Activated T-cell treated with anti-CD3 and anti-CD28 coated beads for 48 hours (primary cell): ENCODE results near the gene RACGAP1.
A peak's percentile ranks its signal among the peaks of the same experiment; 100 is the strongest.

Experiments
- DNase-seq: peaks from one replicate; pipeline ENCODE4 v3.0.0-alpha.2; 2020; ENCODE audit warnings: low read depth

The RACGAP1 gene

DNA sequence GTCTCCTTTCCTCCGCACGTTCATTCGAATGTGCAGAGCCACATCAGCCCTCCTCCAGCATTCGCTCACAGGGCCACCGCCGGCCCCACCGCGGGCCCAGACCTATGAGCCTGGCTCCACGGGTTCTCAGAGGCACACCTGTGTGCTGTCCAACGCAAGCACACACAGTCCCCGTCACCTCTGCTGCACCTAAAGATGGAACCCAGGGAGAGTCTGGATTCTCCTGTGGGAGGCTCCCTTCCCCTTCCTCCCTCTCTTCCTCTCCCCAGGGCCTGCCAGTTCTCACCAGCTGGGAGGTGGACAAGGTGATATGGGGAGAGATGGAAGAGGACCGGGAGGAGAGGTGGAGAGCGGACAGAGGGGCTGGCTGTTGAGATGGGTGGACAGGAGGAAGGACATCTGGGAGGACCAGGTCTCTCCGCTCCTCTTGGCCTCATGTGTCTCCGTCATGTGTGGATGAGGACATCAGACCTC, 57.5 kb downstream of the RACGAP1 start:
- DNase-seq: no peak

DNA sequence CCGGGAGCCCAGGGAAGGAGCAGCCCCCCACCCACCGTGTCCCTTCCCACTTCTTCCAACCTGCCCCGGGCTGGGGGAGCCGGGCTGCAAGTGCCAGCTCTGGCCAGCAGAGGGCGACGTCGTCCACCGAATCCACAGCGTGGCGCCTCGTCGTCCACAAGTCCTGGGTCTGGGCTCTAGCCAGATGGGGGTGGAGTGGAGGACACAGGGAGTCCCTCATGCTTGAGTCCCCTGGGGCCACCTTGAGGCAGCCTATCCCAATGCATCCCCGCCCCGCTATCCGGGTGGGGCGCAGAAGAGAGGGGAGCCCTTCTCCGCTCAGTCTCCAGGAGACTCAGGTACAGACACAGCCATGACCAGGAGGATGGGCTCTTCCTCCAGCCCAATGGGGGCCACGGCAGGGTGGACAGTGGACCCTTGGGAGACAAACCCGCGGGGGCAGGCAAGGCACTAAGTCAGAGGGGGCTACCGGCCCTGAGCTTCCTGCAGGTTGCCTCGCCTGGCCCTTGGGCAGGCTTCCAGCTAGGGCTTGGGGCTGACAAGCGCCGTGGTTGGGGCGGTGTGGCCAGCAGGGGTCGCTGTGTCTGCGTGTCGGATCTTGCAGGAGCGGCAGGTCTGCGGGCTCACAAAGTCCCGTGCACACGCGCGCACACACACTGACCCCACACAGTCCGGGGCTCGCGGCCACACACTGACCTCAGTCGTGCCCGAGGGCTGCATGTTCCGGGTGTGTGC, 58.1 kb downstream of the RACGAP1 start:
- peak; percentile 89 for DNase-seq

DNA sequence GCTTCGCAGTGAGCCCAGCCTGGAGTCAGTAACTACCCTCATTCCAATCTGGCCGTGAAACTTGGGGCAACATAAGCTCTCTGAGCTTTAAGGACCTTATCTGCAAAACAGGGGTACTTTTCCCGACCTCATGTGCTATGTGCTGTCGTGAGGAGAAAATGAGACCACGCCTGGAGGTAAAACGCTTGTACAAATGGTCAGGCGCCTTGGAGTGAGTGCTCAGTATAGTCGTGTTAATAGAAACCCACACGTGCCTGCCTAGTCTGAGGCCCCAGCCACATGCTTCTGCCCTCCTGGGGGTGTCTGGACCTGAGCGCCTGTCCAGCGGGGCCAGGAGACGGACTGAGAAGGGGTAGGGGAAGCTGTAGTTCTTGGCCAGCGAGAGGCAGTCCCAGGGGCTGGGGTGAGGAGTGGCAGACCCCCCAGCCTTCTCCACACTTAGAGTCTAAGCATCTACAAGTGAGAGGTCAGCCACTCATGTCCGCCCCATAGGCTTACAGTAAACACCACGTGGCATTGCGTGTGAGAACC, 58.7 kb downstream of the RACGAP1 start:
- DNase-seq: no peak

DNA sequence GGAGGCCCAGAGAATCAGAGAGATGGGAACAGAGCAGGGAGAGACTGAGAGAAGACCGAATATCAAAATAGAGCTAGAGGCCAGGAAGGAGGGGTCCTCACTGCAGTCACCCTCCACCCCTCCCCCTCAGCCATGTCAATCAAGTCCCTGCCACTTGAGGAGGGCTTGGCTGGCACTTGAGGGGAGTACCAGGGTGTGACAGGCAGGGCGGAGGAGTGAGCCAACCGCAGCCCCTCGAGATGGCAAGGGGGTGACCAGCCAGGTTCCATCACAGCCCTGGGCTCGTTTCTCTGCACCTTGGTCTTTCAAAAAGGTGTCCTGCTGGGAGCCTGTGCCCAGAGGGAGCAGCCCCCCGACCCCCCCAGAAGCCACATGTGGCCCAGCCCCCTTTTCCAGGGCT, 59.5 kb downstream of the RACGAP1 start:
- DNase-seq: no peak

DNA sequence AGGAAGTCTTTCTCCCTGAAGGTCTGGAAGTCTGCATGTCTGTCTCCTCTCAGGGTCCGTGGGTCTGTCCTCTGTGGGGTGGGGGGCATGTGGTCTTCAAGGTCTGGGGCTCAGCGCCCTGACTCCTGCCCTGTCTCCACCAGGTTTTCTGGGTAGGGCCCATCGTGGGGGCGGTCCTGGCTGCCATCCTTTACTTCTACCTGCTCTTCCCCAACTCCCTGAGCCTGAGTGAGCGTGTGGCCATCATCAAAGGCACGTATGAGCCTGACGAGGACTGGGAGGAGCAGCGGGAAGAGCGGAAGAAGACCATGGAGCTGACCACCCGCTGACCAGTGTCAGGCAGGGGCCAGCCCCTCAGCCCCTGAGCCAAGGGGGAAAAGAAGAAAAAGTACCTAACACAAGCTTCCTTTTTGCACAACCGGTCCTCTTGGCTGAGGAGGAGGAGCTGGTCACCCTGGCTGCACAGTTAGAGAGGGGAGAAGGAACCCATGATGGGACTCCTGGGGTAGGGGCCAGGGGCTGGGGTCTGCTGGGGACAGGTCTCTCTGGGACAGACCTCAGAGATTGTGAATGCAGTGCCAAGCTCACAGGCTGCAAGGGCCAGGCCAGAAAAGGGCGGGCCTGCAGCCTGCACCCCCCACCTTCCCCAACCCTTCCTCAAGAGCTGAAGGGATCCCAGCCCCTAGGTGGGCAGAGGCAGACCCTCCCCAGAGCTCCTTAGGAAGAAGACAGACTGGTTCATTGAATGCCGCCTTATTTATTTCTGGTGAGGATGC, 60.3 kb downstream of the RACGAP1 start:
- no peak for DNase-seq

DNA sequence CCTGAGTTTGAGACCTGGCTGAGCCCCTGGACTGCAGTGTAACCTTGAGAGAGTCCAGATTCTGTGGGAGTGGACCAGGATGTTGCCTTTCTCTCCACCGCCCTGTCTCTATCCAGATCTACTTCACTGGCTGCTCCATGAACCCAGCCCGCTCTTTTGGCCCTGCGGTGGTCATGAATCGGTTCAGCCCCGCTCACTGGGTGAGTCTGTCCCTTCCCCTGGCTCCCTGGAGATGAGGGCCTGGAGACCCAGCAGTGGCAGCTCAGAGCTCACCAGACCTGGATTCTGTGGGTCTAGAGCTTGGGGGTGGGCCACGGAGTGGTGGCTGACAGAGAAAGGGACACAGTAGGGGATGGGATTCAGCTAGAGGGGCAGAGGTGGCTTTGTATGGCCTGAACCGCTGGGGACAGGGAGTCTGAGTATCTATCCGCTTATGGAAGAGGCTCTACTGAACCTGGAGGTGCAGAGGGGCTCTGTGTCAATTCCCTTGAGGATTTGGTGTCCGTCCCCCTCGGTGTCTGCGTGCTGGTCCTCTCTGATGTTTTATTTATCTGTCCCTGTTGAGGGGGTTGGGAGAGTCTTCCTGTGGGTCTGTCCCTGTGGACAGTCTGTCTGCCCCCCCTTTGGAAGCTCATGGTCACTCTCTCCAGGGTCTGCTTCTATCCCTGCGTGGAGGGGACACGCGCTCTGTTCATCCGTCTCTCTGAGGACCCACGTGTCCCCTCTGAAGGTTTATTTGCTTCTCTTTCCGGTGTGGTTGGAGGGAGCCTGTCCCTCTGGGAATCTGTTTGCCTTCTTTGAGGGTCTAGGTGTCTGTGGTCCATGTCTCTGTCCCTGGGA, 61.1 kb downstream of the RACGAP1 start:
- no peak for DNase-seq

DNA sequence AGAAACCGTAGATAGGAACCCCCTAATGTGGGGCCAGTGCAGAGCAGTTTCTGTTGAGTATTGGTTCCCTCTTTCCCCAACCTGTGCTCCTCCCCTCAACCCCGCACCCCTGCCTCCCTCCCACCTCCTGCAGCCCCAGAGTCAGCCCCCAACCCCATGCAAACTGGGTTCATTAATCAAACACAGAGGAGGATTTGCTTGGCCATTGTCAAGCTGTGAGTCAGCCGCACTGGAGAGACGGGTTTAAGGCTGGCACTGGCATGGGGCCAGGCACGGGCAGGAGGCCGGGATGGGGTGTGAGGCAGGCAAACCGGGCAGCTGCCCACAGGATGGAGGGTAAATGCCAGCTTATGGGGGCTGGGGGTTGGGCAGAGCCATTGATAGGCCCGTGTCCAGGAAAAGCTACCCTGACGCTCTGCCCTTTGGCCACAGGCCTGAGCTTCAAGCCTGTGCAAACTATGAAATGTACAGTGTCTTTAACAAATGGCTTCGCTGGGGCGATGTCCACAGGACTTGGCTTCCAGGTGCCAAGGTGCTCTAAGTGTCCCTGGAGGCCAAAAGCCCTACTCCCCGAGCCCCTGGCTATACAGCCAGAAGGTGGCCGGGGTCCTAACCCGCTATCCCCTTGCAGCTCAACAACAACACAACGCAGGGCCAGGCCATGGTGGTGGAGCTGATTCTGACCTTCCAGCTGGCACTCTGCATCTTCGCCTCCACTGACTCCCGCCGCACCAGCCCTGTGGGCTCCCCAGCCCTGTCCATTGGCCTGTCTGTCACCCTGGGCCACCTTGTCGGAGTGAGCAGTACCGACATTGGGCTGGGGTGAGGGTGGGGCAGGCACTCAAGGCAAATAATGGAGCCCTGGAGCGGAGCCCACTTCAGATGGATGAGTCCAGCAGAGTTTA, 62.2 kb downstream of the RACGAP1 start:
- DNase-seq: no peak

DNA sequence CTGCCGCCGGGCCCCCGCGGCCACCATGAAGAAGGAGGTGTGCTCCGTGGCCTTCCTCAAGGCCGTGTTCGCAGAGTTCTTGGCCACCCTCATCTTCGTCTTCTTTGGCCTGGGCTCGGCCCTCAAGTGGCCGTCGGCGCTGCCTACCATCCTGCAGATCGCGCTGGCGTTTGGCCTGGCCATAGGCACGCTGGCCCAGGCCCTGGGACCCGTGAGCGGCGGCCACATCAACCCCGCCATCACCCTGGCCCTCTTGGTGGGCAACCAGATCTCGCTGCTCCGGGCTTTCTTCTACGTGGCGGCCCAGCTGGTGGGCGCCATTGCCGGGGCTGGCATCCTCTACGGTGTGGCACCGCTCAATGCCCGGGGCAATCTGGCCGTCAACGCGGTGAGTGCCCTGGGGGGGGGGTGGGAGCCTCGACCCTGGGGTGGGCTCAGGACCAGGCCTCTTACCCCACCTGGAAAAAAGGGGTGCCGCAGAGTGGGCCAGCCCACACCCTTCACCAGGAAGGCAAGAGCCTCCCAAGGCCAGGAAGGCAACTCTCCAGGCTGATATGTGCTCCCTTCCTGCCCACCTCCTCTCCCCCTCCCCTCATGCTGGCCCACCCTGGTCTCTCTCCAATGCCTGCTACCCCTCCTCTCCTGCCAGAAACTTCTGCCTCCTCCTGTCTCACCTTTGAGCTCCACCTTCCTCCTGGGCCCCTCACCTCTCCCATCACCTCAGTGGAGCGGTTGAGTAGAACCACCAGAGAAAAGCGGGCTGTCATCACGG, 63.1 kb downstream of the RACGAP1 start:
- DNase-seq: no peak

DNA sequence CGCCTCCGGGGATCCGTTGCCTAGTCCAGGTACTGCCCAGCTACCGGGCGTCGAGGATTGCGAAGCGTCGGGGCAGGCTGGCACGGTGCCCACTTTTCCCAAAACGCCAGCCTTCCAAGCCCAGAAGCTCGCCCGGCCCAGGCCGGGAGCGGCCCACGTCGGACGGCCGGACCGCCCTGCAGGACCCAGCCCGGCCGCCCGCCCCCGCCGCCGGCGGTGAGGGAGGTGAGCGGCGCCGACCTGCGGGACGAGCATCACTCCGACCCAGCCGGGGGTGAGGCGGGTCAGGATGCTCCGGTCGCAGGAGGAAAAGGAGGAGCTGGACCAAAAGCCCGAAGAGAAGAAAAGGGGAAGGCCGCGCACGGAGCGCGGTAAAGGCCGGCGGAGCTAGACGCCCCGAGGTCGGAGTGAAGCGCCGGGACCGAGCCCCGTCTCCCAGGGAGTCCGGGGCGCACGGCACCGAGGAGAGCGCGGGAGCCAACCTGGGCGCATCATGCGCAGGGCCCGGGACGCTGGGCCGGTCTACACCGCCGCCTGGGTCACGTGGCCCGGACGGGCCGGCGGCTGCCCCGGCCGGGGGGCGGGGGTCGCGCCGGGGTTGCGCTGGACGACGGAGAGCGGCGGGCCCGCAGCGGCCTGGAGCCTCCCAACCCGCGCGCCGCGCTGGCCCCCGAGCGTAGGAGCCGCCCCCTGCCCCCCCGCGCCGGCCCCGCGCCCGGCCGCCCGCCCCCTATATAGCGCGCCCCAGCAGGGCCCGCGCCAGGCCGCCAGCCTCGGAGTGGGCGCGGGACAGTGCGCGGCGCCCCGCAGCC, 64.0 kb downstream of the RACGAP1 start, which contains the start of gene AQP5:
TSS of gene AQP5 (plus strand) at position 762 of the 812 bp plus-strand sequence. CDS start 146 bp downstream, outside the sequence.
- no peak for DNase-seq

DNA sequence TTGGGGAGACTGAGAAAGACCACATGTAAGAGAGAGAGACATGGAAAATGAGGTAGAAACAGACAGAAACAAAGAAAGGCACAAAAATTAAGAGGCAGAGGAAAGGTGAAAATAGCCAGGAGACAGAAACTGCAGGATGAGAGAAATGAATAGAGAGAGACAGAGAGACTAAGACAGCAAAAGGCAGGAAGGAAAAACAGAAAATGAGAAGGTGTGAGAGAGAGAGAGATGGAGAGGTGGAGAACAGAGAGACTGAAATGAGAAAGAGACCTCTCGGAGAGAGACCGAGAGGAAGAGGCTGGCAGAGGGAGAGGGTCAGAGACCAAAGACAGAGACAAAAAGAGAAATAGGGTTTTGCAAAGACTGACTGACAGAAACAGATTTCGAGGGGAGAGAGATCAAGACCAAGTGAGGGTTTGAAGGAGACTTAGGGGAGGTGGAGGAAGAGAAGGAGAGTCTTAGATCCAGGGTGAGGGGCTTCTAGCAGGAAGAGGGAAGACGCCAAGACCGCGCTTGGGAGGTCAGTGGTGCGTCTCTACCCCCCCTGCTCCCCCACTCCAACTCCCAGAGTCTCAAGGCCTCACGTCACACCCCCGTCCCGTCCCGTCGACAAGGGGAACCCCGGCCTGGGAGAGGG, 64.7 kb downstream of the RACGAP1 start:
- DNase-seq: no peak

DNA sequence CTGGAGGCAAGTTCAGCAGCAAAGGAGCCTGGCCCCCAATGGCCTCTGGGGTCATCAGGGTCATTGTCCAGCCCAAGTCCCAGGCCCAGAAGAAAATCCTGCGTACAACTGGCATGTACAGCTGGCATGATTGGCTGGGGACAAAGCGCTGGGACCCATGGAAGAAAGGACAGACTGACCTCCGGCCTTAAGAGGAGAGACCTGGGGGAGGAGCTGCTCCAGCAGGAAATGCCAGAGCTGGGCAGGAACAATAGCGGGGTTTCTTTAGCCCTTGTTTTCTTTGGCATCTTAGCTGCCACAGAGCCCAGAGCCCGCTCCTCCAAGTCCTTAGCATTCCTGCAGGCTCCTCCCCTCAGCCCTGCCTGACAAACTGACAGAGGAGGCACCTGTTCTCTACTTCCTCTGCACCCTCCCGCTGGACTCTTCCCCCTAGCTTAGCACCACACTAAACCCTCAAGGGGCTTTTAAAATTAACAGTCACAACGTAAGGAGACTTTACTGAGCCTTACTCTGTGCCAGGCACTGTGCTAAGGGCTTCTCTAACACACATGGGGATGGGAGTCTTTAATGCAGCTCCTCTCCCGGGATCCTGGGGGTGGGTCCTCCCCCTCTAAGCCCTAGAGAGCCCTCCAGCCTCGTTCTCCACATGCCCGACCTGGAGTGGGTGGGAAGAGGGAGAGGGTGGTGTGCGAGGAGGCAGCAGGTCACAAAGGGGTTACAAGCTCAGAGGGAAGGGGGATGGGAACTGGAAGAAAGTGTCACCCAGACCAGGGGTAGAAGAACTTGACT, 65.4 kb downstream of the RACGAP1 start:
- DNase-seq: no peak

DNA sequence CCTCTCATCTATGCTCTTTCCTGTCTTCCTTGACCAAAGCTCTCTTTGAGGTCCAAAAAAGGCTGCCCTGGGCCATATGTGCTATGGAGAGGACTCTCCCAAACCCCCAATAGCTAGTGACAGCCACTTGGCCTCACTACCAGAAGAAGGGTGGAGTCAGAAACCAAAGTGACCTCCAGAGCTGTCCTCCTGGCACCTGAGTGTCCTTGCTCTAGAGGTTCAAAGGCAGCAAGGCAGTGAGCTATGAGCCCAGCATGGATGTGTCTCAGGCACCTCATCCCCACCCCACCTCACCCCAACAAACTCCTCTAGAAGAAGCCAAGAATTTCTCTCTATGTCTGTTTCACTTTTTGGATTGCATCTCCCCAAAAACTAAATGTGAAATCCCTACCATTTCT, 67.7 kb downstream of the RACGAP1 start:
- no peak for DNase-seq

DNA sequence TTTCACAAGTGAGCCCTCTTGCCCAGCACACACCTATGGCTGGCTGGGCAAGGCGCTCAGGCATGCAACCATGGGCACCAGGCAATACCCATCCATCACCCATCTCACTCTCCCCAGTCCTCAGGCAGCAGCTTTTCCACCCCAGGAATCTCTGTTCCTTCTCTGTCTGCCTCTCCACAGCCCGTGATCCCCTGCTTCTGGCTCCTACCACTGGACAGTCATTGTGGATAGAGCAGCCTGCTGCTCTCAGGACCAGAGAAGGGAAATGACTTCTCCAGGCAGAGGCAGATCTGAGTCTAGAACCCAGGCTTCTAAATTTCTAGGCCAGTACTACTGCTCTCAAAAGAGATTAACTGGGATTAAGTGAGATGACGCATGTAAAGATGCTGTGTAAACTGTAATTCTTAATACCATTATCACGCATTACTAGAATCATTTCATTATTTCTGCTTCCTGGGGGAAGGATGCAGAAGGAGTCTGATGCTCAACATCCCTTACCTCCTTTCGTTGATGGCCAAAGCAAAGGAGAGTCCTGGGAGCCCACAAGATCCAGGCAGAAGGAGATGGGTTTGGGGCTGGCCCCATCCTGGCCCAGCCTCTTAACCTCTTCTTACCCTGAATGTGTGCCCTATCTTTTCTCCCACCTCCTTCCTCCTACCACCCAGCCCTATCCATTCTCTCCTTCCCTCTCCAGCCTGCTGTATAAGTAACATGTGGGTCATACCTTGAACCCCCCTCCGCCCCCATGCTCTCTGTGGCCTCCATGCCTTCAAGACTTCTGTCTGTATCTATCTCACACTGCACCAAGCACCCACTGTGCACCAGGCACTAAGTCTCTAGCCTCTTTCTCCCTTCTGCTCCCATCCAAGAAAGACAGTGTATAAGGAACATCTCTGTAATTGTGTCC, 68.4 kb downstream of the RACGAP1 start:
- DNase-seq: no peak

DNA sequence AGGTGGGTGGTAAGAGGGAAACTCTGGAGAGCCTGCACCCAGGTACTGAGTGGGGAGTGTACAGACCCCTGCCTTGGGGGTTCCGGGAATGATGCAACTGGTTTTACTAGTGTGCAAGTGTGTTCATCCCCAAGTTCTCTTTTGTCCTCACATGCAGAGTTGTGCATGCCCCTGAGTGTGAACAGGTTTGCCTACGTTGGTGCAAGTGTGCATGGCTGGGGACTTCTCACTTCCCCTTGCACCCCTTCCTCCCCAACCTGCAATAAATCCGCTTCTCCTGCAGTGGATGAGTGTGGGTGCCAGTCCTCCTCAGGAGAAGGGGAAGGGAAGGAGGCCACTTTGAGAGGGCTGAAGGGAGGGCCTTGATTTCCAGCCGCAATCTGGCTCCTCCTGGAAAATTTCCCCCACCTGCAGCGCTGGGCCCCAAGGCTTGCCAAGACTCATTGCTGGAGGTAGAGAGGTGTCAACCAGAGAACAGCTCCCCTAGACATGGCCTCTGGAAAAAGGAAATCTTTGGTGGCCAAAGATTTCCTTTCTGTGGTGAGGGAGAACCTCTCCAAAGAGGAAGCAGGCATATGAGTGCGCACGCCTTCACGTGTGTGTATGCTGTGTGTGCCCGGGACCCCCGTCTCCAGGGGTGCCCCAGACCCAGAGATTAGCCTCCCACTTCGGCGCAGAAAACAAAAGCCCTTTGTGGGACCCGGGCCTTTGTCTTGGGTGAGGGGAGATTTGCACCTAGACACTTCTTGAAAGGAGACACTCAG, 69.2 kb downstream of the RACGAP1 start:
- no peak for DNase-seq

DNA sequence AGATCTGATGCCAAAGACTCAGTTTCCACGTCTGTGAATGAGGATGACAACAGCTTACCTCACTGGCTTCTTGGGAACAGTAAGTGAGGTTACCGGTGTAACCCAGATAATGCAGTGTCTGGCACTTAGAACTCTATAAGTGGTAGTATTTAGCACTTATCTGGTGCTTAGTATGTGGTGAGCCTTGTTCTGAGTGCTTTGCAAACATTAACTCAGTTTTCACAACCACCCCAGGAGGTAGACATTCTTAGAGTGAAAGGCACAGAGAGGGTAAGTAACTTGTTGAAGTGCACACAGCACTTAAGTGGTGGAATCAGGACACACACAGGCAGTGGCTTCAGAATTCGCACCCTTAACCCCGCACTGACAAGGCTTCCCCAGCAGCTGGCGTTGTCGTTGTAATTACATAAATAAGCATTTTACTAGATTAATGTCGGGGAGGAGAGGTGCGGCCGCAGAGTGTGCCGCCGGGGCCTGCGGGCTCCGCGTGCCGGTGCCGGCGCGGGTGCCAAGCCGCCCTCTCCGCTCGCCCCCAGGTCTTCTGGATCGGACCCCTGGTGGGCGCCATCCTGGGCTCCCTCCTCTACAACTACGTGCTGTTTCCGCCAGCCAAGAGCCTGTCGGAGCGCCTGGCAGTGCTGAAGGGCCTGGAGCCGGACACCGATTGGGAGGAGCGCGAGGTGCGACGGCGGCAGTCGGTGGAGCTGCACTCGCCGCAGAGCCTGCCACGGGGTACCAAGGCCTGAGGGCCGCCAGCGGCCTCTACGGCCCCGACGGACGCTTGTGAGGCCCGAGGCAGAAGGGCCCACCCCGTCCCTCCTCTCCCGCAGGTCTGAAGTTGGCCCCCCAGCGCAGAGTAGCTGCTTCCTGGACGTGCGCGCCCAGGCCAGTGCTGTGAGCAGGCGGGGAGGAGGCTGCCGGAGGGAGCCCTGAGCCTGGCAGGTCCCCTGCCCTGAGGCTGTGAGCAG, 70.1 kb downstream of the RACGAP1 start:
- DNase-seq: no peak
